ENCODE results near the gene RAMAC.

RAMAC gene

GRCh38 chr15:82952158-82953081 lies 33.6 kb upstream of the RAMAC start, which contains the start of gene HOMER2:
HOMER2 (minus strand) TSS chr15:82952720; CDS start chr15:82952535, 185 bp downstream.
- POLR2A ChIA-PET: no interaction called here
- H3K4me3 ChIP-seq (ENCODE audit: control insufficient read depth in 1 of 7, extremely low read depth in 1 of 7, insufficient read depth in 4 of 7, low read depth in 2 of 7, low read length in 6 of 7): peak within 1 kb of the TSS; percentile 20 to 81 (median 65)
- CTCF ChIA-PET: no interaction called here

DNA sequence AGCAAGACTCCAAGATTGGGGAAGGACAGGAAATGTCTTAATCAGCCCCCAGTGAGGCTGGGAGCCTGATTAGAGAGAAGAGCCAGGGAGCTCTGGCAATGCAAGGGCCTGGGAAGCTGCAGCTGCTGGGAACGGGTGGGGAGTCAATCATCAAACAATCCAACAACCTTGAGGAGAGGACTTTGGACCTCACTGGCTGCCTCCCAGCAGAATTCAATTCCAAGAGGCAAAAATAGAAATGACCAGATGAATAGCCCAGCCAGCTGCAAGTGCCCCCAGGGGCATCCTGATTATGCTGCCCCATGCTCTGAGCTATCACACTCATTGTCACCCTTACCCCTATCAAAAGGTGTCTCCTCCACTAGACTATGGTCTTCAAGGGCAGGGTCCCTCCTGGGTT lies 27.4 kb upstream of the RAMAC start:
- WGBS (ENCODE audit: insufficient coverage): 92% methylated on average over 1 of the region's 1 CpG
- Histone ChIP-seq H3K4me3 (ENCODE audit: control insufficient read depth in 1 of 7, extremely low read depth in 1 of 7, insufficient read depth in 4 of 7, low read depth in 2 of 7, low read length in 6 of 7) (no peak overlapping the region), H3K36me3 (ENCODE audit: control insufficient read depth in 4 of 4, insufficient read depth in 4 of 4, low read length in 3 of 4) (peaks cover 0 to 3% (median 0%) of the 10 kb centered on the region in 4 experiments), H3K4me1 (ENCODE audit: control extremely low read depth in 1 of 4, control insufficient read depth in 4 of 4, insufficient read depth in 4 of 4, low read length in 3 of 4) (no peaks in the 10 kb centered on the region), H3K9me3 (ENCODE audit: control extremely low read depth in 1 of 5, control insufficient read depth in 4 of 5, insufficient read depth in 2 of 5, low read depth in 1 of 5, low read length in 4 of 5) (no peaks in the 10 kb centered on the region), H3K27me3 (replicated peaks in 2 of 5; ENCODE audit: control insufficient read depth in 4 of 5, insufficient read depth in 5 of 5, low read length in 4 of 5) (no peaks in the 10 kb centered on the region), H3K27ac (ENCODE audit: insufficient read depth in 1 of 2, low read depth in 1 of 2, low read length in 2 of 2, poor library complexity in 1 of 2, severe bottlenecking in 2 of 2) (no peak overlapping the region)
- ChIA-PET CTCF (no interaction called here), POLR2A (interaction anchor here (0.6 kb wide), 1 partner anchor 10 kb away, joined by 3 read pairs; no protein-coding TSS in a partner anchor)
- DNase-seq: no peak

More at GRCh38 chr15:82952158-82953081, 33.6 kb upstream of the RAMAC start, which contains the start of gene HOMER2:
- WGBS (ENCODE audit: insufficient coverage): under 1% methylated on average over 115 of the region's 119 CpGs
- Histone ChIP-seq H3K9me3 (ENCODE audit: control extremely low read depth in 1 of 5, control insufficient read depth in 4 of 5, insufficient read depth in 2 of 5, low read depth in 1 of 5, low read length in 4 of 5) (no peaks in the 10 kb centered on the region), H3K27me3 (replicated peaks in 2 of 5; ENCODE audit: control insufficient read depth in 4 of 5, insufficient read depth in 5 of 5, low read length in 4 of 5) (peaks cover 0 to 8% (median 3%) of the 10 kb centered on the region in 5 experiments), H3K4me1 (ENCODE audit: control extremely low read depth in 1 of 4, control insufficient read depth in 4 of 4, insufficient read depth in 4 of 4, low read length in 3 of 4) (peaks cover 2 to 14% (median 9%) of the 10 kb centered on the region in 4 experiments), H3K27ac (ENCODE audit: insufficient read depth in 1 of 2, low read depth in 1 of 2, low read length in 2 of 2, poor library complexity in 1 of 2, severe bottlenecking in 2 of 2) (no peak within 1 kb of the TSS), H3K36me3 (ENCODE audit: control insufficient read depth in 4 of 4, insufficient read depth in 4 of 4, low read length in 3 of 4) (no peaks in the 10 kb centered on the region)
- DNase-seq: peak; percentile 32 to 67 (median 66)

GRCh38 chr15:82959423-82959822 lies 26.6 kb upstream of the RAMAC start:
- Histone ChIP-seq H3K36me3 (ENCODE audit: control insufficient read depth in 4 of 4, insufficient read depth in 4 of 4, low read length in 3 of 4) (peaks cover 0 to 3% (median 0%) of the 10 kb centered on the region in 4 experiments), H3K4me3 (ENCODE audit: control insufficient read depth in 1 of 7, extremely low read depth in 1 of 7, insufficient read depth in 4 of 7, low read depth in 2 of 7, low read length in 6 of 7) (no peak overlapping the region), H3K27me3 (replicated peaks in 2 of 5; ENCODE audit: control insufficient read depth in 4 of 5, insufficient read depth in 5 of 5, low read length in 4 of 5) (no peaks in the 10 kb centered on the region), H3K27ac (ENCODE audit: insufficient read depth in 1 of 2, low read depth in 1 of 2, low read length in 2 of 2, poor library complexity in 1 of 2, severe bottlenecking in 2 of 2) (no peak overlapping the region), H3K4me1 (ENCODE audit: control extremely low read depth in 1 of 4, control insufficient read depth in 4 of 4, insufficient read depth in 4 of 4, low read length in 3 of 4) (no peaks in the 10 kb centered on the region), H3K9me3 (ENCODE audit: control extremely low read depth in 1 of 5, control insufficient read depth in 4 of 5, insufficient read depth in 2 of 5, low read depth in 1 of 5, low read length in 4 of 5) (no peaks in the 10 kb centered on the region)
- WGBS (ENCODE audit: insufficient coverage): 100% methylated on average over 5 of the region's 5 CpGs
- ChIA-PET POLR2A (interaction anchor here (0.6 kb wide), 1 partner anchor 11 kb away, joined by 3 read pairs; no protein-coding TSS in a partner anchor), CTCF (interaction anchor here (1.9 kb wide), 1 partner anchor 12 kb away, joined by 4 read pairs; no protein-coding TSS in a partner anchor)
- DNase-seq: no peak

DNA sequence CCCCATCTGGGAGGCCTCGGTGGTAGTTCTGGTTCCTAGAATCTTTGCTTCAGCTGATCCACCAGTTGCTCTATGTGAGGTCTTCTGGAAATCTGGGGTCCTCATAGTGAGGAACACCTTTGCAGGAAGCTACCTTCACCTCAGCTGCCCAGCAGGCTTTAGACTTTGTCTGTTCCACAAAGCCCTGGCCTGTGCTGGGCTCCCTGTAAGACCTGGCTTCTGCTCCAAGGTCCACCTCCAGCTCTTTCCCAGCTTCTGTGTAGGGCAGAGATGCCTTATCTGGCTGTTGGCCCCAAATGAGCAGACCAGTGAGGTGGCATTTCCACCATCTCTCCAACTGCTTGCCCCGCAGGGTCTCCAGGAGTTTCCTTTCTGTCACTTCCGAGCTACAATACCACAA lies 25.2 kb upstream of the RAMAC start:
- no peak overlapping the region for H3K4me3 ChIP-seq (ENCODE audit: control insufficient read depth in 1 of 7, extremely low read depth in 1 of 7, insufficient read depth in 4 of 7, low read depth in 2 of 7, low read length in 6 of 7)
- H3K27ac ChIP-seq (ENCODE audit: insufficient read depth in 1 of 2, low read depth in 1 of 2, low read length in 2 of 2, poor library complexity in 1 of 2, severe bottlenecking in 2 of 2): no peak overlapping the region
- 92% methylated on average over 3 of the region's 3 CpGs for whole genome bisulfite sequencing (ENCODE audit: insufficient coverage)
- no peak for DNase-seq
- ChIA-PET POLR2A (interaction anchor here (0.7 kb wide), 1 partner anchor 12 kb away, joined by 4 read pairs; no protein-coding TSS in a partner anchor), CTCF (interaction anchor here (1.9 kb wide), 1 partner anchor 14 kb away, joined by 4 read pairs; no protein-coding TSS in a partner anchor)
- peaks cover 0 to 3% (median 0%) of the 10 kb centered on the region in 4 experiments for H3K36me3 ChIP-seq (ENCODE audit: control insufficient read depth in 4 of 4, insufficient read depth in 4 of 4, low read length in 3 of 4)
- H3K4me1 ChIP-seq (ENCODE audit: control extremely low read depth in 1 of 4, control insufficient read depth in 4 of 4, insufficient read depth in 4 of 4, low read length in 3 of 4): no peaks in the 10 kb centered on the region
- H3K9me3 ChIP-seq (ENCODE audit: control extremely low read depth in 1 of 5, control insufficient read depth in 4 of 5, insufficient read depth in 2 of 5, low read depth in 1 of 5, low read length in 4 of 5): no peaks in the 10 kb centered on the region
- no peaks in the 10 kb centered on the region for H3K27me3 ChIP-seq (replicated peaks in 2 of 5; ENCODE audit: control insufficient read depth in 4 of 5, insufficient read depth in 5 of 5, low read length in 4 of 5)

DNA sequence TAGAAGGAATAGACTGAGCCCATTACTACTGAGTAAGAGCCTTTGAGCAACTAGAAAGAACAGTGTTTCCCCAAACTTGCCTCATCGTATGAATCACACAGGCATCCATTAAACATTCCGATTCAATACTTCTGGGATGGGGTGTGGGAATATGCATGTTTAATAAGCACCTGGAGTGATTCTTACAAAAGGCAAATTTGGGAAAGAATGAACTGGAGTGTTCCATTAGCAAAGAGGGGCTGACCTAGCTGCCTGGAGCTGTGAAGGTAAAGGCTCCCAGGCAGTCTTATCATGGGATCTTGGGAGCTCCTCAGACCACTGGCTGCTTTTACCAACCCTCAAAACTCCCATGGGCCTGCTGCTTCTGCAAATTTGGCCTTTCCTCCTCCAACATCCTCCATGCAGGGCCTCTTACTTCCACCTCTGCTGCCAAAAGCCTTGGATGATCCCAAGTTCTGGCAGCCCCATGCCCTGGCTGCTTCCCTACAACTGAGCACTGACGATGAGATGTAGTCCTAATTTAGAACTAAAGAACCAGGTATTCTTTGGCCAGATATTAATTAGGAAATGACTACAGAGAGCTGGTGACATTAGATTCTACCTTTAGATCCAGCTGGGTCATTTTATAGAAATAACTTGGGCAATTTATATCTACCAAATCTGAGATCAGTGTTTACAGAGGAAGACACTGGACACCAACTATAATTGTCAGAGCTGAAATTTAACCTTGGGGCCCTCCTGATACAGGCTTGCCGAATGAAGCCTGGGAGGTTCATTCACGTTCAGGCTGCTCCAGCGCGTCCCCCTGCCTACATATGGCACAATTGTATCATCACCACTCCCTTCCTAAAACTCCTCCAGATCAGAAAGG lies 22.3 kb upstream of the RAMAC start:
- DNase-seq: no peak
- 92% methylated on average over 2 of the region's 7 CpGs for WGBS (ENCODE audit: insufficient coverage)
- H3K27ac ChIP-seq (ENCODE audit: insufficient read depth in 1 of 2, low read depth in 1 of 2, low read length in 2 of 2, poor library complexity in 1 of 2, severe bottlenecking in 2 of 2): no peak overlapping the region

GRCh38 chr15:82964890-82965289 lies 21.1 kb upstream of the RAMAC start:
- Histone ChIP-seq H3K9me3 (ENCODE audit: control extremely low read depth in 1 of 5, control insufficient read depth in 4 of 5, insufficient read depth in 2 of 5, low read depth in 1 of 5, low read length in 4 of 5) (no peaks in the 10 kb centered on the region), H3K4me3 (ENCODE audit: control insufficient read depth in 1 of 7, extremely low read depth in 1 of 7, insufficient read depth in 4 of 7, low read depth in 2 of 7, low read length in 6 of 7) (no peak overlapping the region), H3K27ac (ENCODE audit: insufficient read depth in 1 of 2, low read depth in 1 of 2, low read length in 2 of 2, poor library complexity in 1 of 2, severe bottlenecking in 2 of 2) (no peak overlapping the region), H3K36me3 (ENCODE audit: control insufficient read depth in 4 of 4, insufficient read depth in 4 of 4, low read length in 3 of 4) (no peaks in the 10 kb centered on the region), H3K27me3 (replicated peaks in 2 of 5; ENCODE audit: control insufficient read depth in 4 of 5, insufficient read depth in 5 of 5, low read length in 4 of 5) (no peaks in the 10 kb centered on the region), H3K4me1 (ENCODE audit: control extremely low read depth in 1 of 4, control insufficient read depth in 4 of 4, insufficient read depth in 4 of 4, low read length in 3 of 4) (peaks cover 0 to 4% (median 0%) of the 10 kb centered on the region in 4 experiments)
- ChIA-PET POLR2A (no interaction called here), CTCF (no interaction called here)
- WGBS (ENCODE audit: insufficient coverage): 100% methylated on average over 3 of the region's 5 CpGs
- no peak for DNase-seq

More for the DNA sequence above, 22.3 kb upstream of the RAMAC start:
- peaks cover 0 to 3% (median 0%) of the 10 kb centered on the region in 4 experiments for H3K36me3 ChIP-seq (ENCODE audit: control insufficient read depth in 4 of 4, insufficient read depth in 4 of 4, low read length in 3 of 4)
- no peaks in the 10 kb centered on the region for H3K27me3 ChIP-seq (replicated peaks in 2 of 5; ENCODE audit: control insufficient read depth in 4 of 5, insufficient read depth in 5 of 5, low read length in 4 of 5)
- H3K4me1 ChIP-seq (ENCODE audit: control extremely low read depth in 1 of 4, control insufficient read depth in 4 of 4, insufficient read depth in 4 of 4, low read length in 3 of 4): peaks cover 0 to 4% (median 0%) of the 10 kb centered on the region in 4 experiments
- no peaks in the 10 kb centered on the region for H3K9me3 ChIP-seq (ENCODE audit: control extremely low read depth in 1 of 5, control insufficient read depth in 4 of 5, insufficient read depth in 2 of 5, low read depth in 1 of 5, low read length in 4 of 5)
- ChIA-PET POLR2A (no interaction called here), CTCF (interaction anchor here (1.5 kb wide), 1 partner anchor 114 kb away, joined by 4 read pairs; no protein-coding TSS in a partner anchor)
- no peak overlapping the region for H3K4me3 ChIP-seq (ENCODE audit: control insufficient read depth in 1 of 7, extremely low read depth in 1 of 7, insufficient read depth in 4 of 7, low read depth in 2 of 7, low read length in 6 of 7)
